Loucy (cell line): ENCODE data around the gene NFATC1.

Experiments used
- EZH2phosphoT487 ChIP-seq: fragments of 200-600 bp; IDR thresholded peaks from 2 replicates; pipeline ENCODE4 v1.6.1; 2018; ENCODE audit warnings: antibody characterized with exemption, mild to moderate bottlenecking, moderate library complexity, borderline replicate concordance
- TF ChIP-seq, protein P1 (sequence below): fragments of 200-600 bp; sonication (generic); conservative IDR thresholded peaks from 2 replicates; pipeline ENCODE4 v1.5.1; 2014; ENCODE audit warnings: mild to moderate bottlenecking, antibody characterized with exemption, low read length

DNA sequence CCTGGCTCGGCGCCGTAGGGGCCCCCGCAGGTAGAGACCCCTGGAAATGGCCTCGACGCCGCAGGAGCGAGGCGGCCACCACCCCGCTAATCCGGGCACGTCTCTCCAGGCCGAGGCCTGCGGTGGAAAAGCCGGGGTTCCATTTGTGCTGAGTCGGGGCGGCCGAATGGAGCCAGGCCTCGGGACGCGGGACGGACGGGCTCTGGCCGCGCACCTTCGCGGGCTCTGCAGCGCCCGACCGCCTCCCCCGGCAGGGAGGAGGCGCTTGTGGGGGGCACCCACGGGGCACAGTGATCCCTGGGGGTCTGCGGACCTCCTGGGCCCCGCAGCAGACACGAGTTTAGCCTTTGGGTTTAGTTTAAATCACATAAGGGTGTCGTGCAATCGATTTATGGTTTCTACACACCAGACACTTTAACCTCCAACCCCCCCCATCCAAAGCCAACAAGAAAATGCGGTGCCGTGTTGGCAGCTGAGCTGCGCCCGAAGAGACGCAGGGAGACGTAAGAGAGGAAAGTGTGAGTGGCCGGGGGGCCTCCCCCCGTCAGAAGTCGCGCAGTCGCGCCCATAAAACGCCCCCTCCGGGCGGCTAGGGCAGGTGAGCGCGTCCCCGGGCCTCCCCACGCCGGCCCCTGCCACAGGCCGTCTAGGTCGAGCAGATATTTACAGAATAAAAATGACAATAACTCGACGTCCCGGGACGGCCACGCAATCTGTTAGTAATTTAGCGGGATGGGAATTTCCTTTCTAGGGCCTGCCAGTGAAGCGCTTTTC, 1.0 kb upstream of the NFATC1 start:
- TF ChIP-seq, protein P1, sequence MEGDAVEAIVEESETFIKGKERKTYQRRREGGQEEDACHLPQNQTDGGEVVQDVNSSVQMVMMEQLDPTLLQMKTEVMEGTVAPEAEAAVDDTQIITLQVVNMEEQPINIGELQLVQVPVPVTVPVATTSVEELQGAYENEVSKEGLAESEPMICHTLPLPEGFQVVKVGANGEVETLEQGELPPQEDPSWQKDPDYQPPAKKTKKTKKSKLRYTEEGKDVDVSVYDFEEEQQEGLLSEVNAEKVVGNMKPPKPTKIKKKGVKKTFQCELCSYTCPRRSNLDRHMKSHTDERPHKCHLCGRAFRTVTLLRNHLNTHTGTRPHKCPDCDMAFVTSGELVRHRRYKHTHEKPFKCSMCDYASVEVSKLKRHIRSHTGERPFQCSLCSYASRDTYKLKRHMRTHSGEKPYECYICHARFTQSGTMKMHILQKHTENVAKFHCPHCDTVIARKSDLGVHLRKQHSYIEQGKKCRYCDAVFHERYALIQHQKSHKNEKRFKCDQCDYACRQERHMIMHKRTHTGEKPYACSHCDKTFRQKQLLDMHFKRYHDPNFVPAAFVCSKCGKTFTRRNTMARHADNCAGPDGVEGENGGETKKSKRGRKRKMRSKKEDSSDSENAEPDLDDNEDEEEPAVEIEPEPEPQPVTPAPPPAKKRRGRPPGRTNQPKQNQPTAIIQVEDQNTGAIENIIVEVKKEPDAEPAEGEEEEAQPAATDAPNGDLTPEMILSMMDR: 0 out of 2 replicates have a peak, but pooled peaks have one; percentile 12
- TF ChIP-seq EZH2phosphoT487: no peak
